ENCODE data around the gene ONECUT2. TPM values are rescaled to one million over a fixed set of nuclear protein-coding genes. Genes with fewer than 3 reads are reported as not detected.
A peak's percentile ranks its signal among the peaks of the same experiment; 100 is the strongest.

The ONECUT2 gene
- total RNA-seq, 4 donors from 2014 or later = under 0.01 to 0.09 TPM; not detected in 2

DNA sequence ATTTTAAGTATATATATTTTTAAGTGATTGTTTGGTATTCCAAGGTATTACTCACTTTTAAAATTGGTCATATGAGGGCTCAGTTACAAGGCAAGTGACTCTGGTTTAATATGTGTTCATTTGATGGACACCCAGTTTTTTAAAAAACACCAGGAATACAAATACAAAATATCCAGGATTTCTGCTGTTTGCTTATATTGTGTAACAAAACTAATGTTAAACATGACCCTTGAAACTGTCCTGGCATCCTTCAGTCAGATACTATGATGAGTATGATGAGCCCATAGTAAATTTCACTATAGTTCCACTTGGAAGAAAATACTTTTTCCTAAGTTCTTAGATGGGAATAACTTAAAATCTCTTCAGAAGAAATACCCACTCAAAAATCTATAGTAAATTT, 11.4 kb upstream of the ONECUT2 start:
- peaks cover 0 to 16% of the 10 kb centered on the region in 2 donors for H3K27me3 ChIP-seq
- TF ChIP-seq CTCF (IDR thresholded peaks at IDR 0.05) (no peak), POLR2A (IDR thresholded peaks at IDR 0.05) (no peak)
- no peak for DNase-seq
- no peak overlapping the region for H3K4me3 ChIP-seq
- no peaks in the 10 kb centered on the region for H3K36me3 ChIP-seq
- peaks cover 0 to 11% (median 0%) of the 10 kb centered on the region in 4 donors for H3K4me1 ChIP-seq
- H3K9me3 ChIP-seq = peaks cover 0 to 12% (median 0%) of the 10 kb centered on the region in 4 donors
- H3K27ac ChIP-seq = no peak overlapping the region

GRCh38 chr18:57425096-57425495, 10.1 kb upstream of the ONECUT2 start:
- Histone ChIP-seq H3K4me3 (no peak overlapping the region), H3K9me3 (peaks cover 0 to 13% (median 0%) of the 10 kb centered on the region in 4 donors), H3K36me3 (no peaks in the 10 kb centered on the region), H3K27me3 (peaks cover 0 to 23% of the 10 kb centered on the region in 2 donors), H3K4me1 (peaks cover 0 to 13% (median 0%) of the 10 kb centered on the region in 4 donors), H3K27ac (no peak overlapping the region)
- TF ChIP-seq POLR2A (IDR thresholded peaks at IDR 0.05) (no peak), CTCF (IDR thresholded peaks at IDR 0.05) (no peak)
- no peak for DNase-seq

DNA sequence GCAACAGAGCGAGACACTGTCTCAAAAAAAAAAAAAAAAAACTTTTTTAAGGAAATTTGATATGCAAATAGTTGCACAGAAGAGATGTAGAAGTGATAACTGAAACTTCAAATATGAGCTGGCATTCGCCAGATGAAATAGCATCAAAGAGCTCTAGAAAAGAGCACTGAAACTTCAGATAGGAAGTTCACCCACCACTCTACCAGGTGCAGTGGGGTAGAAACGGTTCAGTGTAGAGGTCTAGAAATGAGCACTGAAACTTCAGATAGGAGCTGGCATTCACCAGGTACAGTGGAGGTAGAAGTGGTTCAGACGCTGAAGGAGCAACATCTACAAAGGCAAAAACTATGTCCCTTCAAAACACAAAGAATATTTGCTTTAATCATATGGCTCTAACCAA, 9.0 kb upstream of the ONECUT2 start:
- no peak for DNase-seq

GRCh38 chr18:57427429-57428201, 7.6 kb upstream of the ONECUT2 start:
- H3K36me3 ChIP-seq = no peaks in the 10 kb centered on the region
- DNase-seq = no peak
- peaks cover 0 to 13% (median 0%) of the 10 kb centered on the region in 4 donors for H3K9me3 ChIP-seq
- no peak overlapping the region for H3K27ac ChIP-seq
- peaks cover 0 to 42% of the 10 kb centered on the region in 2 donors for H3K27me3 ChIP-seq
- TF ChIP-seq CTCF (IDR thresholded peaks at IDR 0.05) = no peak
- TF ChIP-seq POLR2A (IDR thresholded peaks at IDR 0.05) = no peak
- H3K4me3 ChIP-seq = peak overlapping the region in 3 of 4 donors; percentile 20 to 42 (median 41)
- peaks cover 0 to 15% (median 0%) of the 10 kb centered on the region in 4 donors for H3K4me1 ChIP-seq

More for the DNA sequence above, 9.0 kb upstream of the ONECUT2 start:
- peaks cover 0 to 15% (median 0%) of the 10 kb centered on the region in 4 donors for H3K4me1 ChIP-seq
- no peak overlapping the region for H3K27ac ChIP-seq
- no peaks in the 10 kb centered on the region for H3K36me3 ChIP-seq
- peaks cover 0 to 34% of the 10 kb centered on the region in 2 donors for H3K27me3 ChIP-seq
- no peak overlapping the region for H3K4me3 ChIP-seq
- peaks cover 0 to 13% (median 0%) of the 10 kb centered on the region in 4 donors for H3K9me3 ChIP-seq
- TF ChIP-seq CTCF (IDR thresholded peaks at IDR 0.05) = no peak
- no peak for TF ChIP-seq POLR2A (IDR thresholded peaks at IDR 0.05)

- Histone ChIP-seq H3K36me3 (no peaks in the 10 kb centered on the region), H3K27me3 (peaks cover 0 to 51% of the 10 kb centered on the region in 2 donors), H3K27ac (no peak overlapping the region), H3K4me3 (peak overlapping the region in 3 of 4 donors; percentile 20 to 42 (median 41)), H3K4me1 (peaks cover 0 to 15% (median 0%) of the 10 kb centered on the region in 4 donors), H3K9me3 (peaks cover 0 to 13% (median 0%) of the 10 kb centered on the region in 4 donors)
- DNase-seq = no peak
- TF ChIP-seq CTCF (IDR thresholded peaks at IDR 0.05) = no peak
- no peak for TF ChIP-seq POLR2A (IDR thresholded peaks at IDR 0.05)
Measured at GRCh38 chr18:57428221-57429150, 6.7 kb upstream of the ONECUT2 start.
